ENCODE data around the gene XAB2.
"Not testable (repeated sequence)": the region's sequence is repeated elsewhere in the genome, so short reads cannot be mapped to it uniquely, and the experiment has no call there.

The XAB2 gene

DNA sequence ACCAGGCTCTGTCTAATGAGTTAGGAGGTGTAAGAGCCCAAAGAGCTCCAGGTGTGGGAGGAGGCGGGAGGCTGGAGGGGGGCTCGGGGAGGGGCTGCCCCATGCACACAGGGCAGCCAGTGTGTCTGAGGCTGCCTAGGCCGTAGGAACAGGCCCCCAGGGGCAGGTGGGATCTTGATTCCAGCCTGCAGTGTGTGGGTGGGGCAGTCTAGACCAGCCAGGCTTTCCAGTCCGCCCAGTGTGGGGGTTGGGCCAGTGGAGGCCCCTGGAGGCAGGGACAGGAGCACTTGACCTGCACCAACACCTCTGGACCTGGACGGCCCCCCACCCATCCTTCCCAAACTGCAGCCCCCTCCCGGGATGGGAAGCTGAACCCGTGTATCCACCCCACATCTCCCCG, 39.1 kb downstream of the XAB2 start:
- no peak overlapping the region for H3K4me3 ChIP-seq (ENCODE audit: low read depth, low read length)
- TF ChIP-seq CTCF (conservative IDR thresholded peaks at IDR 0.05; ENCODE audit: low read depth, low read length) = no peak
- no peak for DNase-seq (ENCODE audit: low read depth)

DNA sequence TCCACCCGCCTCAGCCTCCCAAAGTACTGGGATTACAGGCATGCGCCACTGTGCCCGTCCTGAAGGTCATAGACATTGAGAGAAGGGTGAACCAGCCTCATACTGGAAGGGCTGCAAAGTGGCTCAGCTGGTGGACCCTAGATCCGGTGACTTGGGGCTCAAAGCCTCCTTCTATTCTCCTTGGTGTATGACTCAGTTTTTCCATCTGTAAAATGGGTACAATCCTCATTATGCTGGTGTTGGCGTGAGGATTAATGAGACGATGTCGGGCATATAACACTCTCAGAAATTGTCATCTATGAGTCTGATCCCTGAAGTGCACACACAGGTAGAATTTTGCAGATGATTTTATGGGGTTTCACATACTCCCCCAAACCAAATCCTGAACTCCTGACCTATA, 39.5 kb downstream of the XAB2 start:
- TF ChIP-seq CTCF (conservative IDR thresholded peaks at IDR 0.05; ENCODE audit: low read depth, low read length) = no peak
- no peak overlapping the region for H3K4me3 ChIP-seq (ENCODE audit: low read depth, low read length)
- DNase-seq (ENCODE audit: low read depth) = no peak

GRCh38 chr19:7582446-7582845, 46.9 kb downstream of the XAB2 start:
- no peak for TF ChIP-seq CTCF (conservative IDR thresholded peaks at IDR 0.05; ENCODE audit: low read depth, low read length)
- DNase-seq (ENCODE audit: low read depth) = no peak
- H3K4me3 ChIP-seq (ENCODE audit: low read depth, low read length) = no peak overlapping the region

- no peak for DNase-seq (ENCODE audit: low read depth)
- no peak overlapping the region for H3K4me3 ChIP-seq (ENCODE audit: low read depth, low read length)
- TF ChIP-seq CTCF (conservative IDR thresholded peaks at IDR 0.05; ENCODE audit: low read depth, low read length) = no peak
Measured at GRCh38 chr19:7579182-7579581, 50.2 kb downstream of the XAB2 start.

DNA sequence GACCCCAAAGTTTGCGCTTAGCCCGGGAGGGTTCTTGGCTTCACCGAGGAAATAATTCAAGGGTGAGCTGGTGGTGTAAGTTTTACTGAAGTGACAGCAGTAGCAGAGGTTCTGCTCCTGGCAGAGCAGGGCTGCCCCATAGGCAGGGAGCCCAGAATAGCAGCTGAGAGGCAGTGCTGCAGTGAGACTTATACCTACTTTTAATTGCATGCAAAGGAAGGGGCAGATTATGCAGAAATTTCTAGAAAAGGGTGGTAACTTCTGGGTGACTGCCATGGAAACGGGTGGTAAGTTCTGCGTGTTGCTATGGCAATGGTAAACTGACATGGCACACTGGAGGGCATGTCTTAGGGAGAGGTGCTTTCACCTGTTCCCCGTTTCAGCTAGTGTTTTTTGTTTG, 51.2 kb downstream of the XAB2 start:
- TF ChIP-seq CTCF (conservative IDR thresholded peaks at IDR 0.05; ENCODE audit: low read depth, low read length) = no peak
- no peak for DNase-seq (ENCODE audit: low read depth)
- H3K4me3 ChIP-seq (ENCODE audit: low read depth, low read length) = no peak overlapping the region

GRCh38 chr19:7577422-7577821, 51.9 kb downstream of the XAB2 start:
- DNase-seq (ENCODE audit: low read depth); H3K4me3 ChIP-seq (ENCODE audit: low read depth, low read length): not testable (repeated sequence)

GRCh38 chr19:7575434-7576040, 53.8 kb downstream of the XAB2 start:
- no peak for TF ChIP-seq CTCF (conservative IDR thresholded peaks at IDR 0.05; ENCODE audit: low read depth, low read length)
- DNase-seq (ENCODE audit: low read depth) = peak; percentile 21

More at GRCh38 chr19:7575434-7576040, 53.8 kb downstream of the XAB2 start:
- H3K4me3 ChIP-seq (ENCODE audit: low read depth, low read length) = no peak overlapping the region

Data from choroid plexus epithelial cell (primary cell).